GM23248 (cell line): ENCODE measurements around the gene SKAP2.

Experiments
- EZH2 ChIP-seq: fragments of 200-600 bp; sonication (generic); IDR thresholded peaks from 2 replicates; pipeline ENCODE4 v1.6.1; 2018; ENCODE audit warnings: antibody characterized with exemption, mild to moderate bottlenecking; ENCODE audit not compliant: insufficient read depth, poor library complexity, severe bottlenecking
- EZH2phosphoT487 ChIP-seq: fragments of 200-600 bp; sonication (generic); IDR thresholded peaks from 2 replicates; pipeline ENCODE4 v1.6.1; 2018; ENCODE audit warnings: antibody characterized with exemption, moderate library complexity, mild to moderate bottlenecking, low read depth; ENCODE audit not compliant: insufficient read depth

DNA sequence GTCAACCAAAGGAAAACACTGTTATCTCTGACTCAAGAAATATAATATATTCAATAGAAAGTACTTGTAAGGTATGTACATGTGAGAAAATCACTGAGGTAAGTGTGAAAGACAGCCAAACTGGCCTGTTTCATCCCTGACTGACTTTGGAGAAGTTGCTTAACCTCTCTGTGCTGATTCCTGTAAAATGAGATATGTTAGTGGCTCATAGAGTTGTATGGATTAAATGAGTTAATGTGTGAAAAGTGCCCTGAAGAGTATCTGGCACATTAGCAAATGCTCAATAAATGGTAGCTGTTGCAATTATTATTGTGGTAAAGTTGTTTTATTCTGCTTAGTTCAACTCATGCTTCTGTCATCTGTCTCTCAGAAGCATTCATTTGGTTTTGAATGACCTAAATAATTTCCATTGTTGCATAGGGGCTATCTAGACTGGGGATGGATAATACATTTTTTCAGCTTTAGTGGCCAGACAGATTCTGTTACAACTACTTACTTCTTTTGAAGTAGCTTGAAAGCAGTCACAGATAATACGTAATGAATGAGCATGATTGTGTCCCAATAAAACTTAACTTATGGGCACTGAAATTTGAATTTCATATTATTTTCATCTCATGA lies 84.3 kb downstream of the SKAP2 start:
- TF ChIP-seq EZH2phosphoT487, result no peak
- no peak for TF ChIP-seq EZH2
